Measurements from ENCODE around the gene SLC16A2. TPM values are rescaled to one million over a fixed set of nuclear protein-coding genes. Genes with fewer than 3 reads are reported as not detected.

Gene SLC16A2
- total RNA-seq, 1 experiment from 2014 or later: 55.2 TPM

DNA sequence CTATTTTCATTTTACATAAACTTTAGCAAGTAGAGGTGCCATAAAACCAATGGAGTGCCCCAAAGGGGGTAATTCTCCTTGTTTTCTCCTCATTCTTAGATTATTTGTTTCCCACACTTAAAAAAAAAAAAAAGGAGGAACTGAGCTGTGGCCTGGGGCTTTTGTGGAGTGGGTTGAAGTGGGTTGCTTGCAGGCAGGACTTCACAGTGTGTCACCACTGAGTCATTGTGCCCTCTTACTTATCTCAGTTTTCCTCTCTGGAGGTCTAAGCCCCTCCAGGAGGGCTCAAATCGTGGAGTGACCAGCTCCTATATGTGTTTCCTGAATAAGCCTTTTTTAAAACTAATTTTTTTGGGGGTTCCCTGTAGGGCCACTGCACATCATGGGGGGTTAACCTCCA lies 69.0 kb downstream of the SLC16A2 start:
- Mint-ChIP-seq H3K4me1 (peaks cover 55% of the 10 kb centered on the region), H3K36me3 (peaks cover 2% of the 10 kb centered on the region), H3K4me3 (no peak overlapping the region), H3K27me3 (ENCODE audit: low read depth) (no peaks in the 10 kb centered on the region), H3K27ac (no peak overlapping the region), H3K9me3 (no peaks in the 10 kb centered on the region)
- DNase-seq (ENCODE audit: low spot score) (no peak), ATAC-seq (no peak)
- POLR2A ChIA-PET: interaction anchor here (0.6 kb wide), 1 partner anchor 60 kb away, joined by 3 read pairs; no protein-coding TSS in a partner anchor
- CTCF ChIA-PET: interaction anchor here (1.1 to 5.1 kb wide), 2 partner anchors 45 to 70 kb away, joined by 3 to 68 read pairs; no protein-coding TSS in a partner anchor
- no peak for TF ChIP-seq ZNF423 (CRISPR knock-in tag; IDR thresholded peaks at IDR 0.05)
- TF ChIP-seq ZNF121 (CRISPR knock-in tag; IDR thresholded peaks at IDR 0.05): no peak
- no peak for TF ChIP-seq NR1H2 (CRISPR knock-in tag; IDR thresholded peaks at IDR 0.05)
- TF ChIP-seq, protein P1, sequence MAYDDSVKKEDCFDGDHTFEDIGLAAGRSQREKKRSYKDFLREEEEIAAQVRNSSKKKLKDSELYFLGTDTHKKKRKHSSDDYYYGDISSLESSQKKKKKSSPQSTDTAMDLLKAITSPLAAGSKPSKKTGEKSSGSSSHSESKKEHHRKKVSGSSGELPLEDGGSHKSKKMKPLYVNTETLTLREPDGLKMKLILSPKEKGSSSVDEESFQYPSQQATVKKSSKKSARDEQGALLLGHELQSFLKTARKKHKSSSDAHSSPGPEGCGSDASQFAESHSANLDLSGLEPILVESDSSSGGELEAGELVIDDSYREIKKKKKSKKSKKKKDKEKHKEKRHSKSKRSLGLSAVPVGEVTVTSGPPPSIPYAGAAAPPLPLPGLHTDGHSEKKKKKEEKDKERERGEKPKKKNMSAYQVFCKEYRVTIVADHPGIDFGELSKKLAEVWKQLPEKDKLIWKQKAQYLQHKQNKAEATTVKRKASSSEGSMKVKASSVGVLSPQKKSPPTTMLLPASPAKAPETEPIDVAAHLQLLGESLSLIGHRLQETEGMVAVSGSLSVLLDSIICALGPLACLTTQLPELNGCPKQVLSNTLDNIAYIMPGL (CRISPR knock-in tag; IDR thresholded peaks at IDR 0.05): no peak
- TF ChIP-seq SOX15 (CRISPR knock-in tag; IDR thresholded peaks at IDR 0.05): no peak
- no peak for TF ChIP-seq ZNF396 (CRISPR knock-in tag; IDR thresholded peaks at IDR 0.05; ENCODE audit: borderline replicate concordance)
- TF ChIP-seq, protein P2, sequence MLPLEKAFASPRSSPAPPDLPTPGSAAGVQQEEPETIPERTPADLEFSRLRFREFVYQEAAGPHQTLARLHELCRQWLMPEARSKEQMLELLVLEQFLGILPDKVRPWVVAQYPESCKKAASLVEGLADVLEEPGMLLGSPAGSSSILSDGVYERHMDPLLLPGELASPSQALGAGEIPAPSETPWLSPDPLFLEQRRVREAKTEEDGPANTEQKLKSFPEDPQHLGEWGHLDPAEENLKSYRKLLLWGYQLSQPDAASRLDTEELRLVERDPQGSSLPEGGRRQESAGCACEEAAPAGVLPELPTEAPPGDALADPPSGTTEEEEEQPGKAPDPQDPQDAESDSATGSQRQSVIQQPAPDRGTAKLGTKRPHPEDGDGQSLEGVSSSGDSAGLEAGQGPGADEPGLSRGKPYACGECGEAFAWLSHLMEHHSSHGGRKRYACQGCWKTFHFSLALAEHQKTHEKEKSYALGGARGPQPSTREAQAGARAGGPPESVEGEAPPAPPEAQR (CRISPR knock-in tag; IDR thresholded peaks at IDR 0.05): no peak
- TF ChIP-seq JUN (CRISPR knock-in tag; IDR thresholded peaks at IDR 0.05): no peak
- no peak for TF ChIP-seq NFE2L1 (CRISPR knock-in tag; IDR thresholded peaks at IDR 0.05)
- TF ChIP-seq, protein P3, sequence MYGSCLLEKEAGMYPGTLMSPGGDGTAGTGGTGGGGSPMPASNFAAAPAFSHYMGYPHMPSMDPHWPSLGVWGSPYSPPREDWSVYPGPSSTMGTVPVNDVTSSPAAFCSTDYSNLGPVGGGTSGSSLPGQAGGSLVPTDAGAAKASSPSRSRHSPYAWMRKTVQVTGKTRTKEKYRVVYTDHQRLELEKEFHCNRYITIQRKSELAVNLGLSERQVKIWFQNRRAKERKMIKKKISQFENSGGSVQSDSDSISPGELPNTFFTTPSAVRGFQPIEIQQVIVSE (CRISPR knock-in tag; IDR thresholded peaks at IDR 0.05; ENCODE audit: borderline replicate concordance): no peak
- TF ChIP-seq FOXP4 (CRISPR knock-in tag; IDR thresholded peaks at IDR 0.05): no peak
- no peak for TF ChIP-seq ATF1 (CRISPR knock-in tag; IDR thresholded peaks at IDR 0.05)
- TF ChIP-seq MYBL2 (CRISPR knock-in tag; IDR thresholded peaks at IDR 0.05): no peak
- TF ChIP-seq, protein P4, sequence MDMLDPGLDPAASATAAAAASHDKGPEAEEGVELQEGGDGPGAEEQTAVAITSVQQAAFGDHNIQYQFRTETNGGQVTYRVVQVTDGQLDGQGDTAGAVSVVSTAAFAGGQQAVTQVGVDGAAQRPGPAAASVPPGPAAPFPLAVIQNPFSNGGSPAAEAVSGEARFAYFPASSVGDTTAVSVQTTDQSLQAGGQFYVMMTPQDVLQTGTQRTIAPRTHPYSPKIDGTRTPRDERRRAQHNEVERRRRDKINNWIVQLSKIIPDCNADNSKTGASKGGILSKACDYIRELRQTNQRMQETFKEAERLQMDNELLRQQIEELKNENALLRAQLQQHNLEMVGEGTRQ (CRISPR knock-in tag; IDR thresholded peaks at IDR 0.05): no peak
- TF ChIP-seq HMGA2 (CRISPR knock-in tag; IDR thresholded peaks at IDR 0.05): no peak
- TF ChIP-seq, protein P5, sequence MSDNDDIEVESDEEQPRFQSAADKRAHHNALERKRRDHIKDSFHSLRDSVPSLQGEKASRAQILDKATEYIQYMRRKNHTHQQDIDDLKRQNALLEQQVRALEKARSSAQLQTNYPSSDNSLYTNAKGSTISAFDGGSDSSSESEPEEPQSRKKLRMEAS (CRISPR knock-in tag; IDR thresholded peaks at IDR 0.05): no peak
- TF ChIP-seq CREM (CRISPR knock-in tag; IDR thresholded peaks at IDR 0.05): no peak

GRCh38 chrX:74492720-74493201 lies 71.5 kb downstream of the SLC16A2 start:
- no peak overlapping the region for H3K4me3 Mint-ChIP-seq
- H3K27ac Mint-ChIP-seq: peak overlapping the region; percentile 95
- no peaks in the 10 kb centered on the region for H3K36me3 Mint-ChIP-seq
- no peaks in the 10 kb centered on the region for H3K9me3 Mint-ChIP-seq
- ChIA-PET POLR2A (interaction anchor here (0.9 to 1.0 kb wide), 2 partner anchors 60 to 61 kb away, joined by 3 read pairs; no protein-coding TSS in a partner anchor), CTCF (interaction anchor here (0.6 to 5.1 kb wide), 22 partner anchors 9 to 1151 kb away, joined by 3 to 68 read pairs (median 4); partner anchors contain the start of gene SLC16A2)
- peak; percentile 83 for ATAC-seq
- peaks cover 55% of the 10 kb centered on the region for H3K4me1 Mint-ChIP-seq
- TF ChIP-seq, protein P6, sequence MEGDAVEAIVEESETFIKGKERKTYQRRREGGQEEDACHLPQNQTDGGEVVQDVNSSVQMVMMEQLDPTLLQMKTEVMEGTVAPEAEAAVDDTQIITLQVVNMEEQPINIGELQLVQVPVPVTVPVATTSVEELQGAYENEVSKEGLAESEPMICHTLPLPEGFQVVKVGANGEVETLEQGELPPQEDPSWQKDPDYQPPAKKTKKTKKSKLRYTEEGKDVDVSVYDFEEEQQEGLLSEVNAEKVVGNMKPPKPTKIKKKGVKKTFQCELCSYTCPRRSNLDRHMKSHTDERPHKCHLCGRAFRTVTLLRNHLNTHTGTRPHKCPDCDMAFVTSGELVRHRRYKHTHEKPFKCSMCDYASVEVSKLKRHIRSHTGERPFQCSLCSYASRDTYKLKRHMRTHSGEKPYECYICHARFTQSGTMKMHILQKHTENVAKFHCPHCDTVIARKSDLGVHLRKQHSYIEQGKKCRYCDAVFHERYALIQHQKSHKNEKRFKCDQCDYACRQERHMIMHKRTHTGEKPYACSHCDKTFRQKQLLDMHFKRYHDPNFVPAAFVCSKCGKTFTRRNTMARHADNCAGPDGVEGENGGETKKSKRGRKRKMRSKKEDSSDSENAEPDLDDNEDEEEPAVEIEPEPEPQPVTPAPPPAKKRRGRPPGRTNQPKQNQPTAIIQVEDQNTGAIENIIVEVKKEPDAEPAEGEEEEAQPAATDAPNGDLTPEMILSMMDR (IDR thresholded peaks at IDR 0.05): 0 out of 2 replicates have a peak, but pooled peaks have one; percentile 18
- no peak for TF ChIP-seq FOXP1 (CRISPR knock-in tag; IDR thresholded peaks at IDR 0.05; ENCODE audit: borderline replicate concordance)
- TF ChIP-seq, protein P4 (CRISPR knock-in tag; IDR thresholded peaks at IDR 0.05): 0 out of 2 replicates have a peak, but pooled peaks have one; percentile 2
- DNase-seq (ENCODE audit: low spot score): peak; percentile 58
- H3K27me3 Mint-ChIP-seq (ENCODE audit: low read depth): no peaks in the 10 kb centered on the region
